Measurements from ENCODE around the gene GCNT2.
A peak's percentile ranks its signal among the peaks of the same experiment; 100 is the strongest.

The GCNT2 gene

DNA sequence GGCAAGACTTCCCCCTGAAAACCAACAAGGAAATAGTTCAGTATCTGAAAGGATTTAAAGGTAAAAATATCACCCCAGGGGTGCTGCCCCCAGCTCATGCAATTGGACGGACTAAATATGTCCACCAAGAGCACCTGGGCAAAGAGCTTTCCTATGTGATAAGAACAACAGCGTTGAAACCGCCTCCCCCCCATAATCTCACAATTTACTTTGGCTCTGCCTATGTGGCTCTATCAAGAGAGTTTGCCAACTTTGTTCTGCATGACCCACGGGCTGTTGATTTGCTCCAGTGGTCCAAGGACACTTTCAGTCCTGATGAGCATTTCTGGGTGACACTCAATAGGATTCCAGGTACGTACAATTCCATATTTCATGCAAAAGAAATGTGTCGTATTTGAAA is 35.8 kb downstream of the GCNT2 start:
- Histone ChIP-seq H3K4me1 (ENCODE audit: control insufficient read depth in 1 of 2, insufficient read depth in 2 of 2, low read length in 2 of 2) (peaks cover 9 to 22% of the 10 kb centered on the region in 2 experiments), H4K12ac (ENCODE audit: low read depth, low read length) (peak overlapping the region; percentile 58), H3K4ac (ENCODE audit: low read depth, low read length) (no peak overlapping the region), H4K91ac (ENCODE audit: low read depth, low read length) (no peak overlapping the region), H3K23ac (ENCODE audit: low read length) (no peak overlapping the region), H3K79me1 (ENCODE audit: low read length) (peaks cover 16% of the 10 kb centered on the region), H3K4me3 (ENCODE audit: low read depth, low read length) (no peak overlapping the region), H3K27me3 (ENCODE audit: insufficient read depth, low read length) (no peaks in the 10 kb centered on the region), H3K4me2 (ENCODE audit: low read length) (no peak overlapping the region), H3K18ac (ENCODE audit: low read length) (no peak overlapping the region), H2AFZ (ENCODE audit: insufficient read depth, low read length, poor library complexity) (no peak overlapping the region), H3K36me3 (ENCODE audit: control insufficient read depth in 1 of 2, insufficient read depth in 2 of 2, low read length in 2 of 2) (peaks cover 4 to 6% of the 10 kb centered on the region in 2 experiments), H3K14ac (ENCODE audit: low read length) (no peak overlapping the region), H3K9ac (ENCODE audit: low read length) (no peak overlapping the region), H2BK5ac (ENCODE audit: low read depth, low read length, poor library complexity) (no peak overlapping the region), H4K8ac (ENCODE audit: low read depth, low read length) (no peak overlapping the region), H2BK120ac (ENCODE audit: insufficient read depth, low read length, poor library complexity) (no peak overlapping the region), H3K27ac (ENCODE audit: low read depth, low read length) (no peak overlapping the region), H3K9me3 (ENCODE audit: insufficient read depth, low read depth, low read length) (no peaks in the 10 kb centered on the region), H2BK12ac (ENCODE audit: low read length) (peak overlapping the region; percentile 17), H3K79me2 (ENCODE audit: control insufficient read depth, insufficient read depth, low read length, poor library complexity) (peaks cover 2% of the 10 kb centered on the region), H2AK5ac (ENCODE audit: low read length) (no peak overlapping the region)
- DNase-seq = no peak
- WGBS (ENCODE audit: extremely low coverage, insufficient coverage, insufficient read length) = no CpG with 5 or more reads among the region's 6 CpGs

DNA sequence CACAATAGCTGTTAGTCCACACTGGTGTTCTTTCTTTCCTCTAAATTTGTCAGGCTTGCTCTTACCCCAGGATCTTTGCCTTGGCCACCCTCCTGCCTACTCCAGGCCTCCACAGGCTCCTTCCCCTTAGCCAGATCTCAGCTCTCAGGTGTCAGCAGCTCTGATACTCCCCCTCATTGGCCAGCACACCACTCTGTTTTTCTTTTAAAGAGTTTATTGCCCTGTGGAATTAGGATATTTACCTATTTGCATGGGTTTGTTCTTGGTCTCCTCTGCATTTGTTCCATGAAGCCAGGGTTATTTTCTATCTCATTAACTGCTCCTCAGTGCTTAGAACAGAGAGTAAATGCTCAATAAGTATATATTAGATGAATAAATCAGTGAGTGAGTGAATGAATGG is 36.8 kb downstream of the GCNT2 start:
- Histone ChIP-seq H3K79me1 (ENCODE audit: low read length) (peaks cover 16% of the 10 kb centered on the region), H3K27me3 (ENCODE audit: insufficient read depth, low read length) (no peaks in the 10 kb centered on the region), H2BK120ac (ENCODE audit: insufficient read depth, low read length, poor library complexity) (no peak overlapping the region), H3K18ac (ENCODE audit: low read length) (no peak overlapping the region), H2BK12ac (ENCODE audit: low read length) (no peak overlapping the region), H3K9me3 (ENCODE audit: insufficient read depth, low read depth, low read length) (no peaks in the 10 kb centered on the region), H2AFZ (ENCODE audit: insufficient read depth, low read length, poor library complexity) (no peak overlapping the region), H2AK5ac (ENCODE audit: low read length) (no peak overlapping the region), H4K12ac (ENCODE audit: low read depth, low read length) (no peak overlapping the region), H3K4me1 (ENCODE audit: control insufficient read depth in 1 of 2, insufficient read depth in 2 of 2, low read length in 2 of 2) (peaks cover 9 to 22% of the 10 kb centered on the region in 2 experiments), H2BK5ac (ENCODE audit: low read depth, low read length, poor library complexity) (no peak overlapping the region), H3K4ac (ENCODE audit: low read depth, low read length) (no peak overlapping the region), H3K36me3 (ENCODE audit: control insufficient read depth in 1 of 2, insufficient read depth in 2 of 2, low read length in 2 of 2) (peaks cover 4 to 8% of the 10 kb centered on the region in 2 experiments), H3K4me2 (ENCODE audit: low read length) (no peak overlapping the region), H3K14ac (ENCODE audit: low read length) (no peak overlapping the region), H3K79me2 (ENCODE audit: control insufficient read depth, insufficient read depth, low read length, poor library complexity) (peaks cover 2% of the 10 kb centered on the region), H3K4me3 (ENCODE audit: low read depth, low read length) (no peak overlapping the region), H4K8ac (ENCODE audit: low read depth, low read length) (no peak overlapping the region), H3K27ac (ENCODE audit: low read depth, low read length) (no peak overlapping the region), H4K91ac (ENCODE audit: low read depth, low read length) (no peak overlapping the region), H3K9ac (ENCODE audit: low read length) (no peak overlapping the region), H3K23ac (ENCODE audit: low read length) (no peak overlapping the region)
- no peak for DNase-seq

- peaks cover 2% of the 10 kb centered on the region for H3K79me2 ChIP-seq (ENCODE audit: control insufficient read depth, insufficient read depth, low read length, poor library complexity)
- peaks cover 16% of the 10 kb centered on the region for H3K79me1 ChIP-seq (ENCODE audit: low read length)
- H4K12ac ChIP-seq (ENCODE audit: low read depth, low read length) = no peak overlapping the region
- H3K9me3 ChIP-seq (ENCODE audit: insufficient read depth, low read depth, low read length) = no peaks in the 10 kb centered on the region
- H3K27me3 ChIP-seq (ENCODE audit: insufficient read depth, low read length) = no peaks in the 10 kb centered on the region
- no peak overlapping the region for H3K27ac ChIP-seq (ENCODE audit: low read depth, low read length)
- H3K4ac ChIP-seq (ENCODE audit: low read depth, low read length) = no peak overlapping the region
- H2BK5ac ChIP-seq (ENCODE audit: low read depth, low read length, poor library complexity) = no peak overlapping the region
- no peak overlapping the region for H2AK5ac ChIP-seq (ENCODE audit: low read length)
- H3K9ac ChIP-seq (ENCODE audit: low read length) = no peak overlapping the region
- H2BK120ac ChIP-seq (ENCODE audit: insufficient read depth, low read length, poor library complexity) = no peak overlapping the region
- H3K18ac ChIP-seq (ENCODE audit: low read length) = no peak overlapping the region
- H3K4me3 ChIP-seq (ENCODE audit: low read depth, low read length) = no peak overlapping the region
- WGBS (ENCODE audit: extremely low coverage, insufficient coverage, insufficient read length) = no CpG with 5 or more reads among the region's 10 CpGs
- H4K91ac ChIP-seq (ENCODE audit: low read depth, low read length) = no peak overlapping the region
- no peak overlapping the region for H2BK12ac ChIP-seq (ENCODE audit: low read length)
- H3K4me1 ChIP-seq (ENCODE audit: control insufficient read depth in 1 of 2, insufficient read depth in 2 of 2, low read length in 2 of 2) = peaks cover 9 to 21% of the 10 kb centered on the region in 2 experiments
- DNase-seq = no peak
- no peak overlapping the region for H3K14ac ChIP-seq (ENCODE audit: low read length)
- H4K8ac ChIP-seq (ENCODE audit: low read depth, low read length) = no peak overlapping the region
- peaks cover 4 to 8% of the 10 kb centered on the region in 2 experiments for H3K36me3 ChIP-seq (ENCODE audit: control insufficient read depth in 1 of 2, insufficient read depth in 2 of 2, low read length in 2 of 2)
- no peak overlapping the region for H2AFZ ChIP-seq (ENCODE audit: insufficient read depth, low read length, poor library complexity)
- H3K23ac ChIP-seq (ENCODE audit: low read length) = peak overlapping the region; percentile 18
- peak overlapping the region; percentile 45 for H3K4me2 ChIP-seq (ENCODE audit: low read length)
These were observed 37.4 kb downstream of the GCNT2 start for GRCh38 chr6:10558565-10558964.

- H2AFZ ChIP-seq (ENCODE audit: insufficient read depth, low read length, poor library complexity) = no peak overlapping the region
- H3K4me3 ChIP-seq (ENCODE audit: low read depth, low read length) = no peak overlapping the region
- no peak overlapping the region for H3K4me2 ChIP-seq (ENCODE audit: low read length)
- no peaks in the 10 kb centered on the region for H3K27me3 ChIP-seq (ENCODE audit: insufficient read depth, low read length)
- H2BK12ac ChIP-seq (ENCODE audit: low read length) = no peak overlapping the region
- H3K18ac ChIP-seq (ENCODE audit: low read length) = no peak overlapping the region
- no peak overlapping the region for H3K23ac ChIP-seq (ENCODE audit: low read length)
- H3K4ac ChIP-seq (ENCODE audit: low read depth, low read length) = no peak overlapping the region
- H2BK5ac ChIP-seq (ENCODE audit: low read depth, low read length, poor library complexity) = no peak overlapping the region
- no peak overlapping the region for H2BK120ac ChIP-seq (ENCODE audit: insufficient read depth, low read length, poor library complexity)
- peaks cover 4 to 8% of the 10 kb centered on the region in 2 experiments for H3K36me3 ChIP-seq (ENCODE audit: control insufficient read depth in 1 of 2, insufficient read depth in 2 of 2, low read length in 2 of 2)
- no peak overlapping the region for H3K9ac ChIP-seq (ENCODE audit: low read length)
- H3K27ac ChIP-seq (ENCODE audit: low read depth, low read length) = no peak overlapping the region
- peaks cover 9 to 18% of the 10 kb centered on the region in 2 experiments for H3K4me1 ChIP-seq (ENCODE audit: control insufficient read depth in 1 of 2, insufficient read depth in 2 of 2, low read length in 2 of 2)
- no peak overlapping the region for H4K8ac ChIP-seq (ENCODE audit: low read depth, low read length)
- H4K12ac ChIP-seq (ENCODE audit: low read depth, low read length) = no peak overlapping the region
- peaks cover 16% of the 10 kb centered on the region for H3K79me1 ChIP-seq (ENCODE audit: low read length)
- no peak overlapping the region for H2AK5ac ChIP-seq (ENCODE audit: low read length)
- no peak overlapping the region for H3K14ac ChIP-seq (ENCODE audit: low read length)
- peaks cover 2% of the 10 kb centered on the region for H3K79me2 ChIP-seq (ENCODE audit: control insufficient read depth, insufficient read depth, low read length, poor library complexity)
- H3K9me3 ChIP-seq (ENCODE audit: insufficient read depth, low read depth, low read length) = no peaks in the 10 kb centered on the region
- no peak for DNase-seq
- H4K91ac ChIP-seq (ENCODE audit: low read depth, low read length) = no peak overlapping the region
- WGBS (ENCODE audit: extremely low coverage, insufficient coverage, insufficient read length) = no CpG with 5 or more reads among the region's 9 CpGs
These were observed 38.5 kb downstream of the GCNT2 start for GRCh38 chr6:10559522-10560152.
